ENCODE data around the gene LAPTM5. TPM values are rescaled to one million over a fixed set of nuclear protein-coding genes. Genes with fewer than 3 reads are reported as not detected.
A peak's percentile ranks its signal among the peaks of the same experiment; 100 is the strongest.

Gene LAPTM5
- polyA plus RNA-seq, 3 donors: 1,019 to 1,669 (median 1,153) TPM

DNA sequence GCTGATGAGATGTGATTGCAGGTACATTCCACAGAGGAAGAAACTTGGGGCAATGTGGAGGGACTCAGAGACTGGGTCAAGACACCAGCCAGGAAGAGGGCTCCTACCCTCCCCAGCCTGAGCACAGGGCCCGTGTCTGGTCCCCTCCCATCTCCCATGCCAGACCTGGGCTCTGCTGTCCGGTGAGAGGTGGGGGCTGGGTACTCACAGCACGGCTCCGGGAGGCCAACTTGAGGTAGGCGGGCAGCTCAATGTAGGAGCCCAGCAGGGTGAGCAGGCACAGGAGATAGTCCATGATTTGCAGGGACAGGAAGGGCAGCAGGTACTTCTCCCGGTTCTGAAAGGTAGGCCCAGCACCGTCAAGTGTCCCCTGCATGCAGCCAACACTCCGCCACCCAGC is 18.0 kb downstream of the LAPTM5 start:
- no peak overlapping the region for H2AFZ ChIP-seq (ENCODE audit: insufficient read depth, low read depth, low read length, poor library complexity, severe bottlenecking)
- intact Hi-C loops (cut with micrococcal nuclease): loop anchor here in 1 of 2 donors (5.0 kb wide), 1 partner anchor 38 kb away; no protein-coding TSS in a partner anchor
- Mint-ChIP-seq H3K4me3 (no peak overlapping the region), H3K36me3 (peaks cover 98 to 100% of the 10 kb centered on the region in 2 donors), H3K9me3 (peaks cover 0 to 3% (median 0%) of the 10 kb centered on the region in 7 donors), H3K27me3 (ENCODE audit: low read depth in 3 of 3) (peaks cover 0 to 5% (median 1%) of the 10 kb centered on the region in 3 donors), H3K27ac (peak overlapping the region in 6 of 7 donors; percentile 41 to 89 (median 83)), H3K4me1 (peaks cover 57% of the 10 kb centered on the region)
- no peak overlapping the region for H3K4me2 ChIP-seq (replicated peaks; ENCODE audit: extremely low read depth, low read length, poor library complexity, severe bottlenecking)
- H3K27me3 ChIP-seq (ENCODE audit: control insufficient read depth in 2 of 2, insufficient read depth in 2 of 2, low read length in 2 of 2): no peaks in the 10 kb centered on the region
- 92% methylated on average over 5 of the region's 8 CpGs for WGBS (ENCODE audit: insufficient coverage)
- no peak overlapping the region for H3K9ac ChIP-seq (ENCODE audit: insufficient read depth, low read length, poor library complexity, severe bottlenecking)
- no peak overlapping the region for H3K4me3 ChIP-seq (replicated peaks in 1 of 3; ENCODE audit: low read depth in 2 of 3, low read length in 3 of 3)
- H4K20me1 ChIP-seq (ENCODE audit: insufficient read depth, low read length): peaks cover 100% of the 10 kb centered on the region
- peaks cover 88 to 99% of the 10 kb centered on the region in 2 donors for H3K36me3 ChIP-seq (replicated peaks in 1 of 2; ENCODE audit: control insufficient read depth in 1 of 2, insufficient read depth in 2 of 2, low read length in 2 of 2)
- TF ChIP-seq CTCF (IDR thresholded peaks at IDR 0.05): no peak
- H3K27ac ChIP-seq (ENCODE audit: low read depth in 1 of 2, low read length in 2 of 2): peak overlapping the region in 1 of 2 donors; percentile 17
- H3K9me3 ChIP-seq (replicated peaks in 1 of 2; ENCODE audit: control insufficient read depth in 1 of 2, insufficient read depth in 1 of 2, low read length in 2 of 2): no peaks in the 10 kb centered on the region
- H3K4me1 ChIP-seq (ENCODE audit: control insufficient read depth in 1 of 2, insufficient read depth in 2 of 2, low read length in 2 of 2): peaks cover 41 to 42% of the 10 kb centered on the region in 2 donors
- DNase-seq: no peak
- H3K79me2 ChIP-seq (ENCODE audit: insufficient read depth, low read length): peaks cover 95% of the 10 kb centered on the region

DNA sequence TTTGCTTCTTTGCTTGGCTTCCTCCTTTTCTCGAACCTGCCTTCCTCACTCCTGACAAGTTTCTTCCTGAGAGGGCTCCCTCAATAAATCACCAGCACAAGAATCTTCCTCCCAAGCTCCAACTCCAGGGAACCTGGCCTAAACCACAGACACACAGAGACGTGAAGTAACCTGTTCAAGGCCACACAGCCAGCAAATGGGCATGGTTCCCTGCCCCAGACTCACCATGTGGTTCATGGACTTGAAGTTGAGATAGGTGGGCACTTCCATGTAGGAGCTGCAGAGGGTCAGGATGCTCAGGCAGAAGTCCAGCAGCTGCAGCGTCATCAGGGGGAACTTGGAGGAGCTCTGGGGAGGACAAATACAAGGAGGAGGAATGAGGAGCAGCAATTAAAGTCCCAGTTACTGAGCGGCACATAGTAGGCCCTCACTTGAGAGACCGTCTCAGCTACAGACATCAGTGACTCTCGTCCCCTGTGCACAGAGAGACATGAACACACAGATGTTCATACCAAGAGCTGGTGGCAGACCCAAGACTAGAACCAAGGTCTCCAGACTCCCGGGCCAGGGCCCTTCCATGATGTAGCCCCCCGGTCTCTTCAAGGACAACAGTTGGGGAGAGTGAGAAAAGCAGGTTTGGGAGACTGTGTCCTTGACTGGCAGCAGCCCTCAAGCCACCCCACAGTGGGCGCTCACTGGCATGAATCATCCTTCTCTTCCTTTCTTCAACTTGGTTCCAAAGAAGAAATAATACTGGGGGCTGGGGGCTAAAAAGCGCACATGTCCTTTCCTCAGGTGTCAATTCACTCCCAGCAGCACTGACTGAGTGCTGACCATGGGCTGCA is 18.6 kb downstream of the LAPTM5 start:
- intact Hi-C loops (cut with micrococcal nuclease): loop anchor here in 1 of 2 donors (5.0 kb wide), 1 partner anchor 38 kb away; no protein-coding TSS in a partner anchor
- H3K27me3 ChIP-seq (ENCODE audit: control insufficient read depth in 2 of 2, insufficient read depth in 2 of 2, low read length in 2 of 2): no peaks in the 10 kb centered on the region
- H3K27ac ChIP-seq (ENCODE audit: low read depth in 1 of 2, low read length in 2 of 2): peak overlapping the region in 1 of 2 donors; percentile 17
- no peak for TF ChIP-seq CTCF (IDR thresholded peaks at IDR 0.05)
- peaks cover 89% of the 10 kb centered on the region for H3K79me2 ChIP-seq (ENCODE audit: insufficient read depth, low read length)
- no peak for DNase-seq
- Mint-ChIP-seq H3K27me3 (ENCODE audit: low read depth in 3 of 3) (peaks cover 0 to 5% (median 1%) of the 10 kb centered on the region in 3 donors), H3K36me3 (peaks cover 99 to 100% of the 10 kb centered on the region in 2 donors), H3K27ac (peak overlapping the region in 6 of 7 donors; percentile 57 to 89 (median 86)), H3K9me3 (peaks cover 0 to 3% (median 0%) of the 10 kb centered on the region in 7 donors), H3K4me3 (no peak overlapping the region), H3K4me1 (peaks cover 54% of the 10 kb centered on the region)
- H4K20me1 ChIP-seq (ENCODE audit: insufficient read depth, low read length): peaks cover 100% of the 10 kb centered on the region
- H3K4me1 ChIP-seq (ENCODE audit: control insufficient read depth in 1 of 2, insufficient read depth in 2 of 2, low read length in 2 of 2): peaks cover 35% of the 10 kb centered on the region in 2 donors
- WGBS (ENCODE audit: insufficient coverage): 89% methylated on average over 7 of the region's 10 CpGs
- no peak overlapping the region for H3K9ac ChIP-seq (ENCODE audit: insufficient read depth, low read length, poor library complexity, severe bottlenecking)
- H2AFZ ChIP-seq (ENCODE audit: insufficient read depth, low read depth, low read length, poor library complexity, severe bottlenecking): no peak overlapping the region
- H3K4me2 ChIP-seq (replicated peaks; ENCODE audit: extremely low read depth, low read length, poor library complexity, severe bottlenecking): no peak overlapping the region
- peaks cover 90 to 99% of the 10 kb centered on the region in 2 donors for H3K36me3 ChIP-seq (replicated peaks in 1 of 2; ENCODE audit: control insufficient read depth in 1 of 2, insufficient read depth in 2 of 2, low read length in 2 of 2)
- H3K4me3 ChIP-seq (replicated peaks in 1 of 3; ENCODE audit: low read depth in 2 of 3, low read length in 3 of 3): no peak overlapping the region
- H3K9me3 ChIP-seq (replicated peaks in 1 of 2; ENCODE audit: control insufficient read depth in 1 of 2, insufficient read depth in 1 of 2, low read length in 2 of 2): no peaks in the 10 kb centered on the region
